Endothelial cell of umbilical vein (primary cell): ENCODE results near the gene KCNMA1. TPM values are rescaled to one million over a fixed set of nuclear protein-coding genes. Genes with fewer than 3 reads are reported as not detected.

Experiments
- BruUV-seq: library from RNA; stranded (reverse); fragments of 400-500 nt; replicated peaks from 2 replicates; lab custom pipeline; 2021; lab: Mats Ljungman, UMichigan
- CTCF ChIA-PET: fragments of 300-600, 350-600 bp; sonication (Branson Sonifier 250); formaldehyde crosslinking; loops from one replicate; lab custom pipeline; 2021; ENCODE audit warnings: antibody characterized with exemption, inconsistent platforms; lab: Charles Lee
- POLR2A ChIA-PET: fragments of 300-600, 350-600 bp; sonication (Branson Sonifier 250); formaldehyde crosslinking; loops from one replicate; lab custom pipeline; 2021; ENCODE audit warnings: antibody characterized with exemption, inconsistent platforms; lab: Charles Lee
- DNase-seq: peaks from one replicate; pipeline ENCODE4 v3.0.0-alpha.2; 2011; ENCODE audit warnings: low read depth, low spot score
- FAIRE-seq: peaks from 2 replicates; lab custom pipeline; 2011; peaks lifted over from hg19 to GRCh38; lab: Jason Lieb, UNC
- H2AFZ ChIP-seq: 2 replicates; pipeline ENCODE4 v1.6.0; 2012; ENCODE audit warnings: low read depth, low read length, control low read depth, inconsistent platforms
- H3K27ac ChIP-seq: 2 replicates; pipeline ENCODE4 v1.5.1; 2011; ENCODE audit warnings: low read depth, mild to moderate bottlenecking, control low read depth, low read length, moderate library complexity; ENCODE audit not compliant: insufficient read depth
- H3K27me3 ChIP-seq, 2 experiments: 2 replicates each; pipeline versions ENCODE4 v1.6.0 to v1.6.1; 2011; ENCODE audit warnings: low read length in 2 of 2, mixed read lengths in 1 of 2; ENCODE audit not compliant: control insufficient read depth in 2 of 2, insufficient read depth in 2 of 2
- H3K36me3 ChIP-seq, 2 experiments: 2 replicates in 1 of 2; 3 replicates in 1 of 2; pipeline ENCODE4 v1.5.1; 2011; ENCODE audit warnings: low read length in 2 of 2, mild to moderate bottlenecking in 1 of 2, moderate library complexity in 1 of 2; ENCODE audit not compliant: control insufficient read depth in 2 of 2, insufficient read depth in 2 of 2; ENCODE audit errors: extremely low read depth in 1 of 2
- H3K4me1 ChIP-seq: 3 replicates; pipeline ENCODE4 v1.5.1; 2011; ENCODE audit warnings: mild to moderate bottlenecking, low read length; ENCODE audit not compliant: control insufficient read depth, insufficient read depth; ENCODE audit errors: extremely low read depth
- H3K4me2 ChIP-seq: 2 replicates; pipeline ENCODE4 v1.6.1; 2011; ENCODE audit warnings: low read length, control low read depth, mixed read lengths; ENCODE audit not compliant: insufficient read depth
- H3K4me3 ChIP-seq, 3 experiments: fragments of 200-600 bp in 1 of 3; sonication (generic), shearing (Covaris generic) in 1 of 3; replicated peaks in 1 of 3; 2 replicates each; pipeline ENCODE4 v1.5.1; 2011 to 2016; ENCODE audit warnings: control low read depth in 3 of 3, low read length in 3 of 3, mild to moderate bottlenecking in 2 of 3, inconsistent platforms in 1 of 3, low read depth in 1 of 3, moderate library complexity in 1 of 3; ENCODE audit not compliant: insufficient read depth in 1 of 3
- H3K79me2 ChIP-seq: 2 replicates; pipeline ENCODE4 v1.6.0; 2012; ENCODE audit warnings: low read length, inconsistent platforms; ENCODE audit not compliant: control insufficient read depth, insufficient read depth
- H3K9ac ChIP-seq: replicated peaks from 2 replicates; pipeline ENCODE3; 2011; ENCODE audit warnings: low read length, control low read depth; ENCODE audit not compliant: insufficient read depth; ENCODE audit errors: extremely low read depth
- H3K9me1 ChIP-seq: replicated peaks from 3 replicates; pipeline ENCODE4 v1.6.0; 2011; ENCODE audit warnings: mild to moderate bottlenecking, low read length; ENCODE audit not compliant: control insufficient read depth, insufficient read depth; ENCODE audit errors: extremely low read depth
- H3K9me3 ChIP-seq: replicated peaks from 2 replicates; pipeline ENCODE4 v1.5.1; 2012; ENCODE audit warnings: low read length, inconsistent platforms; ENCODE audit not compliant: control insufficient read depth, insufficient read depth
- H4K20me1 ChIP-seq: replicated peaks from 2 replicates; pipeline ENCODE3; 2011; ENCODE audit warnings: mild to moderate bottlenecking, low read length; ENCODE audit not compliant: control insufficient read depth, insufficient read depth; ENCODE audit errors: extremely low read depth
- EZH2 ChIP-seq: IDR thresholded peaks from 2 replicates; pipeline ENCODE4 v1.6.1; 2012; ENCODE audit warnings: borderline replicate concordance, low read depth, mild to moderate bottlenecking, moderate library complexity, low read length, inconsistent platforms; ENCODE audit not compliant: severe bottlenecking
- FOS ChIP-seq: IDR thresholded peaks from 2 replicates; pipeline ENCODE4 v1.6.1; 2011; ENCODE audit warnings: mild to moderate bottlenecking, low read length, moderate library complexity, borderline replicate concordance; ENCODE audit not compliant: insufficient read depth
- GATA2 ChIP-seq: IDR thresholded peaks from 2 replicates; pipeline ENCODE4 v1.7.0; 2011; ENCODE audit warnings: low read depth, mild to moderate bottlenecking, moderate library complexity, mixed read lengths, low read length; ENCODE audit not compliant: insufficient read length, insufficient read depth
- JUN ChIP-seq: IDR thresholded peaks from 2 replicates; pipeline ENCODE4 v1.6.1; 2011; ENCODE audit warnings: borderline replicate concordance, low read depth; ENCODE audit not compliant: insufficient read length, insufficient read depth
- MYC ChIP-seq: IDR thresholded peaks from one replicate; pipeline ENCODE4 v1.6.1; 2011; ENCODE audit warnings: mild to moderate bottlenecking, low read depth, low read length
- POLR2A ChIP-seq: IDR thresholded peaks from 2 replicates; pipeline ENCODE4 v1.6.1; 2012; ENCODE audit warnings: low read depth, mild to moderate bottlenecking, control low read depth, low read length
- POLR2AphosphoS5 ChIP-seq: IDR thresholded peaks from 2 replicates; pipeline ENCODE4 v1.6.1; 2012; ENCODE audit warnings: low read depth, mild to moderate bottlenecking, control low read depth, low read length, moderate library complexity; ENCODE audit not compliant: insufficient read depth
- dilution Hi-C: fragments of 300-500 bp; cut with MboI; formaldehyde crosslinking; loops from one replicate; pipeline ENCODE4 v1.15.0; 2019; ENCODE audit warnings: low sequenced_read_pairs; ENCODE audit not compliant: extremely low pct_ligation_motif_present
- intact Hi-C: fragments of 100-400 bp; cut with micrococcal nuclease; formaldehyde crosslinking; loops from one replicate; pipeline ENCODE4 v1.10.0; 2022
- polyA plus RNA-seq, 4 experiments: library from polyadenylated mRNA; depleted of rRNA in 3 of 4; stranded (reverse) in 3 of 4; unstranded in 1 of 4; fragments of >200 nt; gene quantifications; 2 replicates each; pipeline versions ENCODE4 v1.2.1 to v1.2.3, GENCODE V29; 2011 to 2012; ENCODE audit warnings: missing spikeins in 1 of 4
- total RNA-seq: library from RNA; stranded (reverse); gene quantifications from 2 replicates; pipeline ENCODE4 v1.2.3, GENCODE V29; 2021
- TF ChIP-seq, protein P1 (sequence below), 2 donors: IDR thresholded peaks; 1 replicate in 1 of 2; 2 replicates in 1 of 2; pipeline ENCODE4 v1.5.1; 2011; ENCODE audit warnings: low read length in 2 of 2, mild to moderate bottlenecking in 2 of 2, moderate library complexity in 2 of 2, control low read depth in 1 of 2, inconsistent platforms in 1 of 2, low read depth in 1 of 2; ENCODE audit not compliant: insufficient read depth in 1 of 2; ENCODE audit errors: extremely low read depth in 1 of 2
- TF ChIP-seq, protein P2 (sequence below): IDR thresholded peaks from 2 replicates; pipeline ENCODE4 v1.6.1; 2011; ENCODE audit not compliant: insufficient read depth, insufficient read length

The KCNMA1 gene
- total and polyA plus RNA-seq, 2 donors (not counting 3 experiments of a cell fraction or from before 2014, with no cell fraction given): 0.10 to 0.82 TPM

DNA sequence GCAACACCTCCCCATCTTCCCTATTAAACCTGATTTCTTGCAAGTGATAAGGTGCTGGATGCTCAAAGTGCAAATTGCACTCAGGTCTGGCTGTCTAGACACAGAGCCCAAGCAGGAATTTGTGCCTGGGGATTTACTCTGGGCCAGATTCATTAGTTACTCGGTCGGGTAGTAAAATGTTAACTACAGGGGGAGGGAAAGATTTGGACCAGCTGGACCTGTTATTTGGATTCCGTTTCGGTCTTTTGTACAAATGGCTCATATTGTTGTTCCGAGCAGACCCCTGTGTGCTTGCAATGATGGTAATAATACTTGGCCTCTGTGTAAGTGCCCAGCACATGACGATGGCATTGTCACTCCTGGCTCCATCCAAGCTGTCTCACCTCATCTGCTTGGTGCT lies 609.6 kb downstream of the KCNMA1 start:
- Histone ChIP-seq H2AFZ (no peak overlapping the region), H3K4me2 (no peak overlapping the region), H3K9me1 (no peaks in the 10 kb centered on the region), H3K4me1 (no peaks in the 10 kb centered on the region), H3K36me3 (no peaks in the 10 kb centered on the region), H3K9me3 (no peaks in the 10 kb centered on the region), H4K20me1 (no peaks in the 10 kb centered on the region), H3K27me3 (peaks cover under 1 to 2% of the 10 kb centered on the region in 2 experiments), H3K27ac (no peak overlapping the region), H3K4me3 (no peak overlapping the region), H3K9ac (no peak overlapping the region), H3K79me2 (no peaks in the 10 kb centered on the region)
- FAIRE-seq (no peak), DNase-seq (no peak)
- CTCF ChIA-PET: interaction anchor here (1.4 kb wide), 2 partner anchors 10 to 23 kb away, joined by 3 to 5 read pairs; no protein-coding TSS in a partner anchor
- intact Hi-C loops: no loop called here
- dilution Hi-C loops: no loop called here
- POLR2A ChIA-PET: no interaction called here
- TF ChIP-seq POLR2A (no peak), FOS (no peak), JUN (no peak), GATA2 (no peak), MYC (no peak), EZH2 (no peak), POLR2AphosphoS5 (no peak)
- TF ChIP-seq, protein P1, sequence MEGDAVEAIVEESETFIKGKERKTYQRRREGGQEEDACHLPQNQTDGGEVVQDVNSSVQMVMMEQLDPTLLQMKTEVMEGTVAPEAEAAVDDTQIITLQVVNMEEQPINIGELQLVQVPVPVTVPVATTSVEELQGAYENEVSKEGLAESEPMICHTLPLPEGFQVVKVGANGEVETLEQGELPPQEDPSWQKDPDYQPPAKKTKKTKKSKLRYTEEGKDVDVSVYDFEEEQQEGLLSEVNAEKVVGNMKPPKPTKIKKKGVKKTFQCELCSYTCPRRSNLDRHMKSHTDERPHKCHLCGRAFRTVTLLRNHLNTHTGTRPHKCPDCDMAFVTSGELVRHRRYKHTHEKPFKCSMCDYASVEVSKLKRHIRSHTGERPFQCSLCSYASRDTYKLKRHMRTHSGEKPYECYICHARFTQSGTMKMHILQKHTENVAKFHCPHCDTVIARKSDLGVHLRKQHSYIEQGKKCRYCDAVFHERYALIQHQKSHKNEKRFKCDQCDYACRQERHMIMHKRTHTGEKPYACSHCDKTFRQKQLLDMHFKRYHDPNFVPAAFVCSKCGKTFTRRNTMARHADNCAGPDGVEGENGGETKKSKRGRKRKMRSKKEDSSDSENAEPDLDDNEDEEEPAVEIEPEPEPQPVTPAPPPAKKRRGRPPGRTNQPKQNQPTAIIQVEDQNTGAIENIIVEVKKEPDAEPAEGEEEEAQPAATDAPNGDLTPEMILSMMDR (IDR thresholded peaks at IDR 0.05; ENCODE audit: extremely low read depth in 1 of 2, insufficient read depth in 1 of 2, low read depth in 1 of 2, low read length in 2 of 2): no peak
- TF ChIP-seq, protein P2, sequence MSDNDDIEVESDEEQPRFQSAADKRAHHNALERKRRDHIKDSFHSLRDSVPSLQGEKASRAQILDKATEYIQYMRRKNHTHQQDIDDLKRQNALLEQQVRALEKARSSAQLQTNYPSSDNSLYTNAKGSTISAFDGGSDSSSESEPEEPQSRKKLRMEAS: no peak
- BruUV-seq: no TSS peak
